ENCODE measurements around the gene MPP2.

MPP2 gene

DNA sequence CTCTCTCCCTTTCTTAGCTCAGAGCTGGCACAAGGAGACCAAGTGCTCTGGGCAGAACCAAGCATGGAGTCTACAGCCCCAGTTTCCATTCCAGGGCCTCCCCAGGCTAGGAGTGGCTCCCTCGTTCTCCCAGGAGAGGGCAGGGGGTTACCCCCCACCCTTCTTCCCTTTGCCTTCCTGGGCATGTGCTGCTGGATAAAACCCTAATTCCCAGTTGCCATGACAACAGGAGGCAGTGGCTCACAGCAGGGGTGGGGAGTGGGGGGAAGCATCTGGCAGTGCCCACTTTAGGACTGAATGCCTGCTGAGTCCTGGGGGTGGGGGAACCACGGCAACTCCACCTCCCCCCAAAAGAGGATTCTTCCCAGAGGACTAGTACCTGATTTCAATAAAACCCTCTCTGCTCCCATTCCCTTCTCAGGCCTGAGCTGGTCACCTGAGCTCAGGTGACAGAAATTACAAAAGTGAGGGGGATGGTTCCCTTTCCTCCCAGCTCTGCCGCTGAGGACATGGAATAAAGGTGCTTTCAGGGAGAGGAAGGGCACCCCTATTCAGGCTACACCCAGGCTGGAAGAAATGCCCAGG lies 1.8 kb downstream of the MPP2 start:
- no peaks in the 10 kb centered on the region for H3K9me3 Mint-ChIP-seq
- H3K4me1 Mint-ChIP-seq: peaks cover 34% of the 10 kb centered on the region
- peaks cover 17% of the 10 kb centered on the region for H3K27me3 Mint-ChIP-seq (ENCODE audit: low read depth)
- no peak overlapping the region for H3K27ac Mint-ChIP-seq
- peak overlapping the region; percentile 89 to 90 (median 89) for H3K4me3 Mint-ChIP-seq
- no peaks in the 10 kb centered on the region for H3K36me3 Mint-ChIP-seq (ENCODE audit: low read depth)
- TF ChIP-seq, protein P1, sequence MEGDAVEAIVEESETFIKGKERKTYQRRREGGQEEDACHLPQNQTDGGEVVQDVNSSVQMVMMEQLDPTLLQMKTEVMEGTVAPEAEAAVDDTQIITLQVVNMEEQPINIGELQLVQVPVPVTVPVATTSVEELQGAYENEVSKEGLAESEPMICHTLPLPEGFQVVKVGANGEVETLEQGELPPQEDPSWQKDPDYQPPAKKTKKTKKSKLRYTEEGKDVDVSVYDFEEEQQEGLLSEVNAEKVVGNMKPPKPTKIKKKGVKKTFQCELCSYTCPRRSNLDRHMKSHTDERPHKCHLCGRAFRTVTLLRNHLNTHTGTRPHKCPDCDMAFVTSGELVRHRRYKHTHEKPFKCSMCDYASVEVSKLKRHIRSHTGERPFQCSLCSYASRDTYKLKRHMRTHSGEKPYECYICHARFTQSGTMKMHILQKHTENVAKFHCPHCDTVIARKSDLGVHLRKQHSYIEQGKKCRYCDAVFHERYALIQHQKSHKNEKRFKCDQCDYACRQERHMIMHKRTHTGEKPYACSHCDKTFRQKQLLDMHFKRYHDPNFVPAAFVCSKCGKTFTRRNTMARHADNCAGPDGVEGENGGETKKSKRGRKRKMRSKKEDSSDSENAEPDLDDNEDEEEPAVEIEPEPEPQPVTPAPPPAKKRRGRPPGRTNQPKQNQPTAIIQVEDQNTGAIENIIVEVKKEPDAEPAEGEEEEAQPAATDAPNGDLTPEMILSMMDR (IDR thresholded peaks at IDR 0.05; ENCODE audit: unreplicated experiment in 3 of 3): no peak

DNA sequence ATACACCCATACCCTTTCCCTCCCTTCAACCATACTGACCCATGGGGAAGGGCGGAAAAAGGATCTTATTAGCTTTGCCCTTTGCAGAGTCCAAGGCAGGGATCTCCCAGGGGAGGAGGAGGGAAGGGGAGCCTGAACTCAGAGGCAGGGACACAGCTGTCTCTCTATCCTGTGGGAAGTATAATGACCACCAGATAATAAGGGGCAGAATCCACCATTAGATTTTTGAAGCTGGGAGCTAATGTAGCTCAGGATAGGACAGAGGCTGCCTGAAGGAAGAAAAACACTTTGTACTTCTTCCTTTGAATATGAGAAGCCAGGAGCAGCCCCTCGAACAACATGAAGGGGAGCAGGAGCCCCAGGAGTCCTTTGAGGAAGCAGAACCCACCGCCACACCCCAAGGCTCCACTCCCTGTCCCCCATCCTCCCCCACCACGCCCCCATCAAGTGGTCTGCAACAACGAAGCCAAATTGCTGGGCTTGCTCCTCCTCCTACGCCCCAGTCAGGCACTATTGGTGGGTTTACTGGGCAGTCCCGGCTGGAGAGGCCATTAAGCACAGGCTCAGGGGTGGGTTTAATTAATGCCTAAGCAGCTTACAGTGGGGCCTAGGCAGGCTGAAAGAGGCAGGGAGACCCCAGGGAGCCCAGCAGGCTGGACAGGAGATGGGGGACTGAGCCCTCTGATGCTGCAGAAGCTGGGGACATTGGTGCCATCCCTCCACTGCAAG lies 5.3 kb downstream of the MPP2 start:
- TF ChIP-seq, protein P1 (IDR thresholded peaks at IDR 0.05; ENCODE audit: unreplicated experiment in 3 of 3): no peak
- Mint-ChIP-seq H3K27ac (no peak overlapping the region), H3K4me3 (peak overlapping the region in 2 of 3 experiments; percentile 69 to 88), H3K36me3 (ENCODE audit: low read depth) (no peaks in the 10 kb centered on the region), H3K9me3 (no peaks in the 10 kb centered on the region), H3K27me3 (ENCODE audit: low read depth) (peaks cover 14% of the 10 kb centered on the region), H3K4me1 (peaks cover 29% of the 10 kb centered on the region)

DNA sequence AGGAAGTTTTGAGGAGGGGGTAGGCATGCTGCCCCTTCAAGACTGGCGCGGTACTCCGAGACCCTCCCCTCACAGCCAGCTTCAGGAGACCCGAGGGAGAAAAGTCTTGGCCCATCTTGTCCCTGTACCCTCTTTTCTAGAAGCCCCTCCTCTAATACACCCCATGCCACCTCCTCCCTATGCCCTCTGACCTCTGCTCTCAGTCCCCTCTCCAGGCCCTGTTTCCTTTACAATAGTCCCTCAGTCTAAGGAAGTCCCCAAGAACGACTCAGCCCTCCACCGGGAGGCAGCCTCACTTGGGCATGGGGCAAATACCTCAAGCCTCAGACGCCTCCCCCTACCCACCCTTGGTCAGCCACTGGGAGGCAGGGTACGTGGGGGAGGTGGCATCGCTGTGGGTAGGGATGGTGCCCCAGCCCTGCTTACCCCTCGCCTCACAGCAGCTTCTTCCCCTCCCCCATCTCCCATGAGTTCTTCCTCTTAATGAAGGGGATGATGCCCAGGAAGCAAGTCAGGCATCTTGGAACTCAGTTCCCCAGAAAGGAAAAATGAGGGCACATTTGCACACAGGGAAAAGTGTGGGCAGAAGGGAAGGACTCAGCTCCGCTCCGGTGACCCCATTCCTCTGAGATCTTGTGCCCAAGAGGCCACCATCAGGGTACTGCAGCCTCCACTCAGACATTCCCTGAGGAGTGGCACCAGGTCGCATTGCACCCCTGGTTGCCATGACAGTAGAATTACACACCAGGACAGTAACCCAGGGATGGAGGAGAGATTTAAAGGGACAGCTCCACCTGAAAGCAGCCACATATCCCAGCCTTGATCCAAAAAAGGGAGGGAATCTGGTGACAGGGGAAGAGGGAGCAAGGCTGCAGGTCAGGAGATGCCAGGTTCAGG lies 6.2 kb downstream of the MPP2 start:
- TF ChIP-seq, protein P1 (IDR thresholded peaks at IDR 0.05; ENCODE audit: unreplicated experiment in 3 of 3): no peak
- peaks cover 8% of the 10 kb centered on the region for H3K27me3 Mint-ChIP-seq (ENCODE audit: low read depth)
- peaks cover 24% of the 10 kb centered on the region for H3K4me1 Mint-ChIP-seq
- peak overlapping the region; percentile 85 to 88 (median 86) for H3K4me3 Mint-ChIP-seq
- peaks cover 6% of the 10 kb centered on the region for H3K36me3 Mint-ChIP-seq (ENCODE audit: low read depth)
- no peaks in the 10 kb centered on the region for H3K9me3 Mint-ChIP-seq
- H3K27ac Mint-ChIP-seq: peak overlapping the region in 1 of 3 experiments; percentile 35

DNA sequence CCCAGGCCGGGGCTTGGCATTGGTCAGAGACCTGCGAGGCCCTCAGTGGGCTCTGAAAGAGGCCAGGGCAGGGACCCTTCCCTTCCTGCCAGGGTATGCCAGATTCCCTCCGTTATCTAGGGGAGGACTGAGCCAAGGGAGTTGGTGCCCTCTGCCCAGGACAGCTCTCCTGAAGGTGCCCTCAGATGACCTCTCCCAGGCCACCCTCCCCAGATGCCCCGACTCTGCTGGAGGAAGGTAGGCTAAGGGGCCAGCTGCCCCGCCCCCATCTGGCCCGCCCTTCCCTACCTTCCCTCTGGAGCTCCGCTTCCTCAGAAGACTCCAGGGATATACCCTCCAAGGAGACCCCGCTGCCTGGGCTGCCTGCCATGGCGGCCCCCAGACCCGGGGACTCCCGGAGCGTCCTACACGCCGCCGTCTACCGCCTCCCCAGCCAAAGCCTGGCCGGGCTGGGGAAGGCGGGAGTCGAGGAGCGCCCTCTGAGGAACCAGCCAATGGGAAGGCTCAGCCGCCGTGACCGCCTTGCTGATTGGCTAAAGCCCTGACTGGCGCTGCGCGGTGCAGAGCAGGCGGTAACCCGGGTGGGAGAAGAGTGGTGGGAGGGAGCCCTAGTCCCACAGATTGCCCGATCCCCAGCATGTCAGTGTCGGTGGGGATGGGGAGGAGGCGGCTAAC lies 7.0 kb downstream of the MPP2 start:
- Mint-ChIP-seq H3K36me3 (ENCODE audit: low read depth) (peaks cover 12% of the 10 kb centered on the region), H3K4me1 (peaks cover 23% of the 10 kb centered on the region), H3K9me3 (no peaks in the 10 kb centered on the region), H3K4me3 (peak overlapping the region; percentile 85 to 88 (median 86)), H3K27me3 (ENCODE audit: low read depth) (peaks cover 8% of the 10 kb centered on the region), H3K27ac (peak overlapping the region in 1 of 3 experiments; percentile 35)
- TF ChIP-seq, protein P1 (IDR thresholded peaks at IDR 0.05; ENCODE audit: unreplicated experiment in 3 of 3): no peak

DNA sequence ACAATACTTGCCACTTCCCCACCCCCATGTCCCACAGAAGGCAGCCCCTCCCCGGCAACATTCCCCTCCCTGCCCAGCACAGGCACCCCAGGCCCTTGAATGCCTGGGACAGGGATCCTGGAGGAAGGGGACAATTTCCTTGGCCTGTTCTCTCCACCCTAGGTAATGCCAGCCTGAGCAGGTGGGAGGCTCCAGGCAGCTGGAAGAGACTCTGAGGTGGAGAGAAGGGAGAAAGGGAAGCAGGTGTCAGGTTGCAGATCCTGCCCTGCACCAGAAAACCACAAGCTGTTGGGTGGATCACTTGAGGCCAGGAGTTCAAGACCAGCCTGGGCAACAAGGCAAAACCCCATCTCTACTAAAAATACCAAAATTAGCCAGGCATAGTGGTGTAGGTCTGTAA lies 8.9 kb downstream of the MPP2 start:
- Mint-ChIP-seq H3K4me3 (peak overlapping the region in 1 of 3 experiments; percentile 34), H3K27me3 (ENCODE audit: low read depth) (peaks cover 8% of the 10 kb centered on the region), H3K4me1 (peaks cover 17% of the 10 kb centered on the region), H3K36me3 (ENCODE audit: low read depth) (peaks cover 12% of the 10 kb centered on the region), H3K27ac (no peak overlapping the region), H3K9me3 (no peaks in the 10 kb centered on the region)
- TF ChIP-seq, protein P1 (IDR thresholded peaks at IDR 0.05; ENCODE audit: unreplicated experiment in 3 of 3): no peak
